ENCODE data around the gene ARHGAP42. TPM values are rescaled to one million over a fixed set of nuclear protein-coding genes. Genes with fewer than 3 reads are reported as not detected.
A peak's percentile ranks its signal among the peaks of the same experiment; 100 is the strongest.

The ARHGAP42 gene
- total RNA-seq, 2 donors from 2014 or later = 1.6 to 5.1 TPM

DNA sequence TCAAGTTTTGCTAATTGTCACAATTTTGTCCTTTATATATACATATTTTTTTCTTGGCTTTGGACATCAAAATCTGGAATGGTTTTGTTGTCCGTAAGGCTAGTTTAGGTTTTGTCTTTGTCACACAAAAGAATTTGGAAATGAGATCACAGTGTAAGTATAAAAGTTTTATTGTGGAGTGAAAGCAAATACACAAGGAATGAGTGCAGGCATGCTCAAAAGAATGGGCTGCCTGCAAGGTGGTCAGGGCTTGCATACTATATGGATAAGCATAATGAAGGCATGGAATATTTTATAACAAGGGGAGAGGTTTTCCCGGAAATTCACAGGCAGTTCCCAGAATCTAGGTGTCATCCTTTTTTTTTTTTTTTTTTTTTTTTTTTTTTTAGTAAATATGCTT, 150.2 kb downstream of the ARHGAP42 start:
- ATAC-seq = no peak
- no peaks in the 10 kb centered on the region for H3K4me1 Mint-ChIP-seq (ENCODE audit: low read depth in 2 of 2)
- H3K9me3 Mint-ChIP-seq = peaks cover 2% of the 10 kb centered on the region
- no peaks in the 10 kb centered on the region for H3K36me3 Mint-ChIP-seq
- DNase-seq (ENCODE audit: low spot score) = no peak
- no peak overlapping the region for H3K4me3 Mint-ChIP-seq
- peaks cover 0 to 2% of the 10 kb centered on the region in 2 donors for H3K27me3 Mint-ChIP-seq
- H3K27ac Mint-ChIP-seq = no peak overlapping the region

DNA sequence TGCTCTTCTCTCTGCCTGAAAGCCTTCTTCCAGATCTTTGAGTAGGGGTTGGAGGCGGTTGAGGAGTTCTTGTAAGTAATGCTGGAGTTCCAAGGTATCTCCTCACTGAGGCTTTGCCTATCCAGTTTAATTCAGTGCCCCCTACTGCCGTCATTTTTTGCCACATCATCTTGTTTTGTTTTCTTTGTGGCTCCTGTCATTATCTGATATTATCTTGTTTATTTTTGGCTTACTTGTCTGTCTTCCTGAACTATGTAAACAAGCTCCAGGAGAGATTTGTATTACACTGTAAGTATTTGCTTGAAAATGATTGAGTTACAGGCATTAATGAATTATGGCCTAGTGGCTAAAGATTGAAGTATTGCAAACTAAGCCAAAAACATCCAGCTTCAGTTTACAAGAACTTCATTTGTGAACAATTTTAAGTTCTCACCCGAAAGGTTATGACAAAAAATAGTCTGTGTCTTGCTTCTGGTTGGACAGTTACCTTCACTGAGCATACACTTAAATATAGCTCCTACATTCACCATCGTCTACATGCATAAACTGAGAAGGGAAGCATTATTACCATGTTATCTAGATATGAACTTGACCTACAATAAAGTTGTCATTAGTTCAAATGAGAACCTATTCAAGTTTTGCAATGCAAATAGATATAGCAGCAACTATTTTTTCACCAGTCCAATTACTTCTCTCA, 154.8 kb downstream of the ARHGAP42 start:
- H3K27ac Mint-ChIP-seq = no peak overlapping the region
- H3K9me3 Mint-ChIP-seq = peaks cover 6% of the 10 kb centered on the region
- H3K27me3 Mint-ChIP-seq = peaks cover 0 to 2% of the 10 kb centered on the region in 2 donors
- ATAC-seq (no peak), DNase-seq (ENCODE audit: low spot score) (no peak)
- H3K4me1 Mint-ChIP-seq (ENCODE audit: low read depth in 2 of 2) = peaks cover 5% of the 10 kb centered on the region in 2 donors
- no peaks in the 10 kb centered on the region for H3K36me3 Mint-ChIP-seq
- H3K4me3 Mint-ChIP-seq = no peak overlapping the region

DNA sequence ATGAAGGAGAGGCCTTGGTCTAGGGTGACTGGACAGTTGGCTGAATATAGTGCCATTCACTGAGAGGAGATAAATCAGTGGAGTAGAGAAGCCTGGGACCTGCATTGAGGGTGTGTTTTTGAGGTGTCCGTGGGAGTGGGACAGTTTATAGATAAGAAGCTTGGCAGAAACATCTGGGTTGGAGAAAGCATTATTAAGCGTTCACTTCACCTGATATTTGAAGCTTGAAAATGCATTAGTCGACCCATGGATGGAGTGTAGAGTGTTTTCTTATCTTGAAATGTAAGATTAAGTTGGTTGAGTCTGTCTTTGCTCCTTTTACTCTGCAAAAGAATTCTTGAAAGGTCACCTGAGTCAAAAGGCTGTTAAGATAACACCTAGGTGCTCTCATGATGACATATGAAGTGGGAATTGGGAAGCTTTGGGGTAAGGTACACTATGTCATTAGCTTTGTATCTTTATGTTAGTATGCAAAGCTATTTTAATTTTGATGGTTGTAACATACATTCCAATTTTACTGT, 160.7 kb downstream of the ARHGAP42 start:
- ATAC-seq (no peak), DNase-seq (ENCODE audit: low spot score) (no peak)
- Mint-ChIP-seq H3K36me3 (no peaks in the 10 kb centered on the region), H3K27ac (no peak overlapping the region), H3K4me1 (ENCODE audit: low read depth in 2 of 2) (peaks cover 1 to 3% of the 10 kb centered on the region in 2 donors), H3K4me3 (no peak overlapping the region), H3K9me3 (peaks cover 5% of the 10 kb centered on the region), H3K27me3 (no peaks in the 10 kb centered on the region)

DNA sequence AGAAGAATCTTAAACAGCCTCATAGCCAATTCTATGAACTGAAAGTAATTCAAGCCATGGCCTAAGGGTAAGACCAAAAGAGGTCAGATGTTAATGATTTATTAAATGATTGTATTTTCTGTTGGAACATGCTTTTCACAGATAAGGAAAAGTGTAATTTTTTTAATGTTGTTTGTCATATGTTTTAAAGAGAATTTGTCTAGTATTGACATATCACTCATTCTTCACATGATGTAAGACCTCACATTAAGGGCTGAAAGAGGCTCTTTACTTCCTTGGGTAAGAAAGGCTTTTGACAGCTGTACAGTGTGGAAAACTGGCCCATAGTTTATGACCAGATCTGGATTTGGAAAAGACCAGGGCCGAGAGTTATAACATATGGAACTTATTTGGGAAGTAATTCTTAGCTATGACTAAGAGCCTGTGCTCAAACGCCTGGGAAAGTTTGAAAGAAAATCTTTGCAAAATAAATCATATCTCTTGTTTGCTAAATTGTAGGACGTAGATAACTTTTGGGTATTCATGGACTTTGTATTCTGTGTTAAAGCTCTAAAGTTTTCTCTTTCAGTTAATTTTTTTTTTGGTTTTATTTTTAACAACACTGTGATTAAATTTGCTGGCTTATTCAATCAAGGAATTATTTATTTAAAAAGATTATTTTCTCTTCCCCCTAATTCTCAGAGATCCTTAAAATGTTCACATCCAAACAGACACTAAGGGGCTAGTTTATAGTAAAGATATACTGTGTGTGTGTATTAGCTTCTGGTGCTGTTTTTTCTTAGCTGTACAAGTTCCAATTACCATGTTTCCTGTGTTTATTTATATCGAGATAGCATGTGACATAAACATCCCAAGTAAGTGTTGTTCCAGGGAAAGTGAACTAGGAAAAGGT, 162.2 kb downstream of the ARHGAP42 start:
- H3K4me3 Mint-ChIP-seq = no peak overlapping the region
- DNase-seq (ENCODE audit: low spot score) (no peak), ATAC-seq (no peak)
- no peaks in the 10 kb centered on the region for H3K36me3 Mint-ChIP-seq
- no peak overlapping the region for H3K27ac Mint-ChIP-seq
- no peaks in the 10 kb centered on the region for H3K27me3 Mint-ChIP-seq
- H3K9me3 Mint-ChIP-seq = peaks cover 3% of the 10 kb centered on the region
- no peaks in the 10 kb centered on the region for H3K4me1 Mint-ChIP-seq (ENCODE audit: low read depth in 2 of 2)

DNA sequence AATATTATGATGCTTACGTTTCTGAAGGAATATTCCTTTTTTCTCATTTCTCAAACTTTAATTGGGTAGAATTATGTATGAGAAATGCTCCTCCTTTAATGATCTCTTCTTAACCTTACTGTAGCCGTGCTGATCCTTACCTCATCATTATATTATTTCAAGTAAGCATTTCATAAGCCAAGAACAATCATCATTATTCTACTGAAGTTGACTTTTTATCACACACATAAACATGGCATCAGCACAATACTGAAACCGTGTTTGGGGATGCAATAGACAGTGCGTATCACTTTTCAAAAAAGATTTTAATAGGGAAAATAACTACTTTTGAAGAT, 162.8 kb downstream of the ARHGAP42 start:
- no peak overlapping the region for H3K4me3 Mint-ChIP-seq
- no peaks in the 10 kb centered on the region for H3K4me1 Mint-ChIP-seq (ENCODE audit: low read depth in 2 of 2)
- H3K27me3 Mint-ChIP-seq = no peaks in the 10 kb centered on the region
- H3K36me3 Mint-ChIP-seq = no peaks in the 10 kb centered on the region
- DNase-seq (ENCODE audit: low spot score) = no peak
- ATAC-seq = no peak
- peaks cover 3% of the 10 kb centered on the region for H3K9me3 Mint-ChIP-seq
- H3K27ac Mint-ChIP-seq = no peak overlapping the region

DNA sequence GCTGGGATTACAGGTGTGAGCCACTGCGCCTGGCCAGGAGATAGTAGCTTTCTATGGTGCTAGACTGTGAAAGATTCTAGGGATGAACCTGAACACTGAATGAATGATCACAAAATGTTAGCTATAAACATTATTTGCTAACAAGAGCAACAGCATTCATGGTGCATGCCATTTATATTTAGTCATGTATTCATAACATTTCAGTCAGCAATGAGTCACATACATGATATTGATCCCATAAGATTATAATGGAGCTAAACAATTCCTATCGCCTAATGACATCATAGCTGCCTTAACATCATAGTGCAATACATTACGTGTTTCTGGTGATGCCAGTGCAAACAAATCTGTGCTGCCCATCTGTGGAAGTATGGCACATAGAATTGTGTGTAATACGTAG, 164.1 kb downstream of the ARHGAP42 start:
- Mint-ChIP-seq H3K9me3 (peaks cover 3% of the 10 kb centered on the region), H3K27me3 (no peaks in the 10 kb centered on the region), H3K36me3 (no peaks in the 10 kb centered on the region), H3K4me3 (no peak overlapping the region), H3K4me1 (ENCODE audit: low read depth in 2 of 2) (no peaks in the 10 kb centered on the region), H3K27ac (no peak overlapping the region)
- no peak for ATAC-seq
- no peak for DNase-seq (ENCODE audit: low spot score)

DNA sequence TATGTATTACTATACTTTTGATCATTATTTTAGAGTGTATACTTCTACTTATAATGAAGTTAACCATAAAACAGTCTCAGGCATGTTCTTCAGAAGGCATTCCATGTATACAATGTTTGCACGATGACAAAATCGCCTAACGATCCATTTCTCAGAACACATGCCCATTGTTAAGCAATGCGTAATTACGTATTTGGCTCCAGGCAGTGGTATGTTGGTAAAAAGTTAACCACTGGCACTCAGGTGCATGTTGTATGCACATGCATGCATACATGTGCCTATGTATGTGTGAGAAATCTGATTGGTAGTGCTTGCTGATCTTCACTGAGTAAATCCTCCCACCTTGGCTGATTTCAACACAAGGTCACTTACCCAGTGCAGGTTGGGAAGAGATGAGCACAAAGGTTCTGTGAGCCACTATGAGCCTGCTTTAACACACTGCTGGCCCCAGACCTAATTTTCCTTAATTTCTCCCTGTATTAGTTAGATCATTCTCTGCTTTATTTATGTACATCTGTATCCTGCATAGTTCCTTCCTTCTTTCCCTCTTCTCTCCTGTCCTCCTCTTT, 164.6 kb downstream of the ARHGAP42 start:
- H3K36me3 Mint-ChIP-seq = no peaks in the 10 kb centered on the region
- DNase-seq (ENCODE audit: low spot score) (no peak), ATAC-seq (no peak)
- H3K4me1 Mint-ChIP-seq (ENCODE audit: low read depth in 2 of 2) = no peaks in the 10 kb centered on the region
- no peaks in the 10 kb centered on the region for H3K27me3 Mint-ChIP-seq
- no peak overlapping the region for H3K27ac Mint-ChIP-seq
- H3K9me3 Mint-ChIP-seq = peaks cover 3% of the 10 kb centered on the region
- H3K4me3 Mint-ChIP-seq = no peak overlapping the region

DNA sequence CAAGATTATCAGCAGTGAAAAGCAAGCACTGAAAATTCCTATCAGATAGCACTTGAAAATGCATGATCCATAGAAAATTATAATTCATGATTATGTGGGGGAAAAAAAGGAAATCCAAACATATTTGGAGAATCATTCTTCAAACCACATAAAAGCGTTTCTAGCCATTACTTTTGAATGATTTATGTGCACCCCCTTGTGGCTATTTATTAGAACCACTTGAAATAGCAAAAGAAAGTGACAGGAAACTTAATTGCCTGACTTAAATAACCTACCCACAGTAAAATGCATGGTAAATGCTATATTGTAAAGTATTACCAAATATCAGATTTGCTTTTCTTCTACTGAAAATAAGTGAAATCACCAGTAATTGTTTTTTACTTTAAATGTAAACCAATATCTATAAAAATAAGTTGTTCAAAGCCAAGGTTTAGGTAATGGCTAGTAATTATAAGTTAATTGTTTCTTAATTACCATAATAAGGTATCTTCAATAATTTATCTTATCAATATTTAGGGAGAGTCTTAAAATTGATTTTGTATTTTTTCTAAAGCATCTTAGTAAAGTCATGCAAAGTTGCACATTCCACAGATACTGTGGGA, 168.5 kb downstream of the ARHGAP42 start:
- no peak for DNase-seq (ENCODE audit: low spot score)
- Mint-ChIP-seq H3K4me1 (ENCODE audit: low read depth in 2 of 2) (no peaks in the 10 kb centered on the region), H3K9me3 (no peaks in the 10 kb centered on the region), H3K36me3 (no peaks in the 10 kb centered on the region), H3K4me3 (no peak overlapping the region), H3K27me3 (no peaks in the 10 kb centered on the region), H3K27ac (no peak overlapping the region)
- no peak for ATAC-seq

DNA sequence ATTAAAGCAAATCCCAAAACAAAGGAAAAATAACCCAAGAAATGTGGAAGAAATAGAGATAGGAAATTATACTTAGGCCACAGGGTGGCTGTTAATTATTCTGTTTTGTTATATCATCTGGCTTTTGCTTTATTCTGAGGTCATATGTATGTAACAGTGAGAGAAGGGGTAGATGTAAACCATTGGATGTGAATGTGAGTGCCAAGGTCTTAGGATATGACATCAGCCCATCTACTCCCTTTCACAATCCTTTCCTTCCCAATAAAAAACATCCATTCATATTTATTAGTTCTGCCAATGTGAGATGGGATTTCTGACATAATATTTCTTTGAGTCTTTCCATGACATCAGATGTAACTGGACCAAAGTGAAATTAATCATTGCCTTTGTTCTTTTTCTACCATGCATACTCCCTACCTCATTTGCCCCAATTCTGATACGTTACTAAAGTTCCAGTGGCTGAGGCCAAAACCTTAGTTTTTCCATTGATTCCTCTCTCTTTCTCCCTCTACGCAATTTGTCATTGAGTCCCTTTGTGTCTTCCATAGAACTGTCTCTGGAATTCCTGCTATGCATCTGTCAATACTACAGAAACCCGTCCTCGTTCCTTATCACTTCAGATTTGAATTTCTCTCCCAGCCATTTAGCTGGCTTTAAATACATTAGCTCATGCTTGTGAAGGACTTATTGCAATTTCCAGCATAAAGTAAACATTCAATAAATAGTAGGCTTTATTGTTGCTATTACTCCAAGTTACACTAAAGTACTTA, 170.3 kb downstream of the ARHGAP42 start:
- ATAC-seq = no peak
- no peaks in the 10 kb centered on the region for H3K4me1 Mint-ChIP-seq (ENCODE audit: low read depth in 2 of 2)
- H3K27ac Mint-ChIP-seq = no peak overlapping the region

DNA sequence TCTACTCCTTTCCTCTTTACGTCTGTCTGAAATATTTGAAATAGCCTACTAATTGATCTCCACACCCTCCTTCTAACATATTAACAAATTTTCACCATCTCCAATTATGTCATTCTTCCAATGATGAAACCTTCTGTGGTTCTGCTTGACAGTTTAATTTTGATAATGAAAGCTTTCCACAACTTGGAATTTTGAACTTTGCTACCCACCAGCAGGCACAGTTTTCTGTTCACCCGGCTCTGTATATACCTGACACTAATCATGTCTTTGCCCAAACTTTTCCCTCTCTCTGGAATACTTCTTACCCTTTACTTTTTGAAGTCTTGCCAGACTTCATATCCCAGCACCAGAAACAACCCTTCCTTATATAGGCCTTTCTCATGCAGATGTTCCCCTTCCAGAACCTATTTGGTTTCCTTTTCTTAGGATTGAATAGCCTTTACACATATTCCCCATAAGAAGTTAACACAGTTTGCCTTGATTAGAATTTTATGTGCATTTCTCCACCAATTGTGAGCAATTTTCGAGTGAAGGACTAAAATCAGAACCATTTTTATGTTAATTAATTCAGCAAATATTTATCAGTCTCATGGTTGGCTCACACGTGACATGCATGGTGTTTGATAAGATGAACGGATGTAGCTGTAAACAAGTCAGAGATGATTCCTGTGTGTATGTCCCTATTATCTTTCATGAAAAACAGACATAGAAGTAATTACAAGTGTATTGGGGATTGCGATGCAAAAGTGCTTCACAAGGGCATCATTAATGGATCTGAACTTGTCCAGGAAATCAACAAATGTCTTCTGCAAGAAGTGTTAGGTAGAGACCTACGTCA, 173.4 kb downstream of the ARHGAP42 start:
- H3K9me3 Mint-ChIP-seq = no peaks in the 10 kb centered on the region
- peaks cover 0 to 4% of the 10 kb centered on the region in 2 donors for H3K4me1 Mint-ChIP-seq (ENCODE audit: low read depth in 2 of 2)
- H3K27me3 Mint-ChIP-seq = no peaks in the 10 kb centered on the region
- no peak overlapping the region for H3K4me3 Mint-ChIP-seq
- H3K27ac Mint-ChIP-seq = no peak overlapping the region
- H3K36me3 Mint-ChIP-seq = no peaks in the 10 kb centered on the region
- ATAC-seq (no peak), DNase-seq (ENCODE audit: low spot score) (no peak)

More for the DNA sequence above, 170.3 kb downstream of the ARHGAP42 start:
- Mint-ChIP-seq H3K36me3 (no peaks in the 10 kb centered on the region), H3K27me3 (no peaks in the 10 kb centered on the region), H3K4me3 (no peak overlapping the region), H3K9me3 (no peaks in the 10 kb centered on the region)
- DNase-seq (ENCODE audit: low spot score) = no peak

DNA sequence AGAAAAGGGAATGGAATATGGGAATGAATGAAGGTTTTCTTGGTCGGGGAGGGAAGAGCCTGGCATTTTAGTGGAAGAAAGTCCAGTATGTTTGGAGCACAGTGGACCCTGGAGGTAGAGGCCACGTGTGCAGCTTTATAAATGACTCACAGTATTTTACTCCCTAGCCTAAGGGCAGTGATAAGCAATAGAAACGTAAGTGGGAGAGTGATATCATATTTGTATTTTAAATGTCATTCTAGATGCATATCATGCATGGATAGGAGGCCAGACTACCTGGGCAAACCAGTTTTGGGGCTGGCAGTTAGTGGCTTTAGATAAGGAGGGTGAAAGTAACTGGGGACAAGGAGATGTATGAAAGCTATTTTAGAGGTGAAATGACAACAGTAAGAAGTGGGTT, 174.1 kb downstream of the ARHGAP42 start:
- ATAC-seq = no peak
- H3K9me3 Mint-ChIP-seq = no peaks in the 10 kb centered on the region
- no peaks in the 10 kb centered on the region for H3K27me3 Mint-ChIP-seq
- H3K4me1 Mint-ChIP-seq (ENCODE audit: low read depth in 2 of 2) = peaks cover 4 to 7% of the 10 kb centered on the region in 2 donors
- no peak overlapping the region for H3K27ac Mint-ChIP-seq
- DNase-seq (ENCODE audit: low spot score) = no peak
- no peak overlapping the region for H3K4me3 Mint-ChIP-seq
- no peaks in the 10 kb centered on the region for H3K36me3 Mint-ChIP-seq

DNA sequence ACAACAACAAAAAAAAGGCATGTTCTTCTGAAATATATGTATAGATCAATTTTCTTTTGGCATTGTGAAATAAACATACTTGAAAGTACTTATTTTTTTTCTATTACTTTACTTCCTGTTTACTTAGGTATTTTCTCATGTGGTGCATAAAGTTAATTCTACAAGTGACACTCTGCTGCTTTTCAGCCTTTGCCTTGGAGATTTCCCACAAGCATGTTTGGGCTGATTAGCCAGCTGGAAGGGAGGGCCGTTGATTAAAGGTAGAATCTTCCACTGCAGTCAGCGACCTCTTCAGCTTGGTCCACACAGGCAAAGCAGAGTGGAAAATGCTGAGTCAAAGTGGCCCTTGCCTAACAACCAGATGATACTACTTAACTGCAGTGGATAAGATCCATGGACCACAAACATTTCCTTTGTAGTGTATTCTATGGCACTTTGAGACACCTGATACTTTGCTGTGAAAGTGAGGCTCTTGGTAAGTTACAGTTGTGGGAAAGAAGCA, 176.0 kb downstream of the ARHGAP42 start:
- ATAC-seq (peak; percentile 48 to 57), DNase-seq (ENCODE audit: low spot score) (no peak)
- H3K36me3 Mint-ChIP-seq = no peaks in the 10 kb centered on the region
- H3K27ac Mint-ChIP-seq = no peak overlapping the region
- H3K9me3 Mint-ChIP-seq = no peaks in the 10 kb centered on the region
- H3K4me1 Mint-ChIP-seq (ENCODE audit: low read depth in 2 of 2) = peaks cover 6 to 13% of the 10 kb centered on the region in 2 donors
- H3K27me3 Mint-ChIP-seq = no peaks in the 10 kb centered on the region
- no peak overlapping the region for H3K4me3 Mint-ChIP-seq

All from natural killer cell treated with Interleukin-12 subunit alpha and Interleukin-12 subunit beta and Interleukin-15 and Interleukin-18, amount 100 ng/mL, for 72 hours (primary cell).